GM18508 (cell line): ENCODE measurements around the gene ALLC.

Experiments
- ATAC-seq: cut with Tn5 transposase; IDR thresholded peaks from one replicate; pipeline ENCODE4 v1.9.1; 2021; ENCODE audit warnings: moderate number of reproducible peaks; ENCODE audit not compliant: insufficient read depth, unreplicated experiment

The ALLC gene

GRCh38 chr2:3741867-3742602 is 84.0 kb downstream of the ALLC start:
- no peak for ATAC-seq

DNA sequence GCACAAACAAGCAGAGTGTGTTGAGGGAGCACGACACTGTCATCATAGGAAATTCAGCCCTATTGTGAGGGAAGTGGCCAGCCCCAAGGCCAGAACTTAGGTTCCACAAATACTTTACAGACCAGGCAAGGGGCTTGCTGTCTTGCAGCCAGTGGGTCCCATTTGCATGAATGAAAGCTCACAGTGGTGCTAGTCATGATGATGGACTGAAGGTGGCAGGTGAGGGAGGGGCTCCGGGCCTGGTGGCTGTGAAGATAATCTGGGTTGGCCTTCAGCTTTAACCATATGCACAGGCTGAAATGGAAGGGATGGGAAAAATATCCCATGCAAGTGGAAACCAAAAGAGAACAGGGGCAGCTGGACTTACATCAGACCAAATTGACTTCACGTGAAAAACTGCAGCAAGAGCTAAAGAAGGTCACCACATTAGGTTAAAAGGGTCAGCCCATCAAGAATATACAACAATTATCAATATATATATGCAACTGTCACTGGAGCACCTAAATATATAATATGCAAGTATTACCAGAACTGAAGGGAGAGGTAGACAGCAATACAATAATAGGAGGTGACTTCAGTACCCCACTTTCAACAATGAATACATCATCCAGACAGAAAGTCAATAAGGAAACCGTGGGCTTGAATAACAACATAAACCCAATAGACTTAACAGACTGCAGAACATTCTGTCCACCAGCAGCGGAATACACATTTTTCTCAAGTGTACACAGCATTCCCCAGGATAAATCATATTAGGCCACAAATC is 84.9 kb downstream of the ALLC start:
- no peak for ATAC-seq

DNA sequence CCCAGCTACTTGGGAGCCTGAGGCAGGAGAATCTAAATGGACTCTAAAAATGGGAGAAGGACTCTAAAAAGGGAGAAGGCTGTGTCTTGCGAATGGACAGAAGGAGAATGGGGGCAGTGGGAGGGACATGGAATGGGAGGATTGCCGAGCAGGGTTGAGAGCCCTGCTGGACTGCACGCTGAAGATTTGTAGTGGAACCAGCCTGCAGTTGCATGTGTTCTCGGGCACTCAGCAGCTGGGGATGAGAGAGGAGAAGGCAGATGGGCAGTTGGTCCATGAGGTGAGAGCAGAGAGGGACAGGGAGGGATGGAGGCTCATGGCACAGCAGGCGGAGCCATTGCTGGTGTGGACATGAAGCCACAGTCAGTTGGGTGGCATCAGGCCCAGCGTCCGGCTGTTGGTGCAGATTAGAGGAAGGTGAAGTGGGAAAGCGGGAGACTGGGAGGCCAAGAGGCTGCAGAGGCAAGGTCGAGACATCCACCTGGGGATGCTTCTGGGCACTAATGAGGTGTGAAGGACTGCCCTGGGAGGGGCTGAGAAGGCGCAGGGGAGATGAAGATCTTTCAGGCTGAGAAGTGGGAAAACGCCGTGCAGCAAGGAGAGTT is 86.1 kb downstream of the ALLC start:
- ATAC-seq: no peak

DNA sequence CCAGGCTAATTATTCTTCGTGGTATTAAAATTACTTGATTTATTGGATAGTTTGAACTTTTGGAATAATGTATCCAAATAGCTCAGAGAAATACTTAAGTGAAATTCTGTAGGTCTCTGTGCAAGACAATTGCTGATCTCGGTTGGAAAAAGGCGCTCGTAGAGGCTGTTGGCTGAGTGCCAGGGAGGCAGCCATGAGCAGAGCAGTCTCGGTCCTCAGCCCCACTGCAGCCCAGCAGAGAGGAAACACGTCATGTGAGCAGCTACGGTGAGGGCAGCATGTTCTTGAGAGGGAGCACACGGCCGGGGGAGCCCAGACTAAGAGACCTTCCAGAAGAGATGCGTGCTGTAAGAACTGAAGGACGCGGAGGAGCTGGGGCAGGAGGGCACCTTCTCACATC is 87.9 kb downstream of the ALLC start:
- ATAC-seq: no peak

DNA sequence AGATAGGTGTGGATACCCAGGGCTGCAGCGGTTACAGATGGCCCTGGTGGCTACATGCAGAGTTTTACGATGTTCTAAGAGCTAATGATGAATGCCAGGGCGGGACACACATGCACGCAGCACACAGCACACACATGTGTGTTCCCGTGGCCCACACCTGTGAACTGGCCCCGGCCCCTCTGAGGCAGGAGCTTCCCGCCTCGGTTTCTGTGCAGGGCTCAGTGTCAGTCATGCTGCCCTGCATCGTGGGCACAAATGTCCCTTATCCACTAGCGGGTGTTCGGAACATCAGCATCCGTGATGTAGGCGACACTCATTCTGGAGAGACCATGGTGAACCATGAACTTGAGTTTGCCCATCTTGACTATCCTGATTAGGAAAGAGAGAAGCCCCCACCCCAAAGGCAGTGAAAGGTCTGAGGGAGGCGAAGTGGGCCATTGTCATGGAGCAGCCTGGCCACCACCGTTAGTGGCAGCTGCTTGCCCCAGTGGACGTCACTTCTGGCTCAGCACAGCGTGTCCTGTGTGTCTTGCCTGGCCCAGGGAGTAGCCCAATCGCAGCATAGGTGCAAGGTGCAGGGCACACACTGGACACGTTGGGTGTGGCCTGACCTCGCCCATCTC is 89.1 kb downstream of the ALLC start:
- ATAC-seq: no peak

DNA sequence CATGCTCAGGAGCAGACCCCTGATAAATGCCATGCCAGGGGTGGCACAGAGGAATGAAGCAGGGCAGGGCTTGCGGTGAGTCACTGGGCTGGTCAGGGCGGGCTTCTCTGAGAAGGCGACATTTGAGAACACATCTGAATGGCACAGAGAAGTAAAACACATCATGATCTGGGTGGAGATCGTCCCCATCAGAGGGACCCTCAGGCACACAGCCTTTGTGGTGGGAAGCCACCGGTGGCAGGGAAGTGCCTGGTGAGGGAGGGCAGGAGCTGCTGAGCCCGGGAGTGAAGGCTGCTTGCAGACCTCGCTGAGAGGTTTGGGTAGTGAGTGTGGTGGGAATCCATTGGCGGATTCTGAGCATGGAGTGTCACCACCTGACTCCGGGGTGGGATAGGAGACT is 89.8 kb downstream of the ALLC start:
- no peak for ATAC-seq

GRCh38 chr2:3749201-3749600 is 91.2 kb downstream of the ALLC start:
- ATAC-seq: no peak

GRCh38 chr2:3751251-3751650 is 93.3 kb downstream of the ALLC start:
- no peak for ATAC-seq

DNA sequence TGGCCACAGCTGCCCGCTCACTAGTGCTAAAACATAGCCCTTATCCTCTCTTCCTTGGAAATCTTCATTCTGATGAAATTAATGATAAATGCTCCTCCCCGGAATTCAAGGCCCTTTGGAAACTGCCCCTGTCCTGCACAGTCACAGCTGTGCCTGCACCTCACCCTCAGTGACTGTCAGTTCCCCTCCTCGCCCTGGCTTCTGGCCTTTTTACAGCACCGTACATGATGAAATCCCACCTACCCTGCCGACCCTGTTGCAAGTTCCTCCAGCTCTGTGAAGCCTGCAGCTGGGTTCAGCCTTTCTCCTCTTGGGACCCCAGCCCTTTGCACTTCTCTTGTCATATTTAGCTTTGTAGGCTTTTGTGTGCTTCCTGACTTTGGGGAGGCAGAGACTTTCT is 93.8 kb downstream of the ALLC start:
- no peak for ATAC-seq
